ENCODE results near the gene PHACTR3.

PHACTR3 gene

DNA sequence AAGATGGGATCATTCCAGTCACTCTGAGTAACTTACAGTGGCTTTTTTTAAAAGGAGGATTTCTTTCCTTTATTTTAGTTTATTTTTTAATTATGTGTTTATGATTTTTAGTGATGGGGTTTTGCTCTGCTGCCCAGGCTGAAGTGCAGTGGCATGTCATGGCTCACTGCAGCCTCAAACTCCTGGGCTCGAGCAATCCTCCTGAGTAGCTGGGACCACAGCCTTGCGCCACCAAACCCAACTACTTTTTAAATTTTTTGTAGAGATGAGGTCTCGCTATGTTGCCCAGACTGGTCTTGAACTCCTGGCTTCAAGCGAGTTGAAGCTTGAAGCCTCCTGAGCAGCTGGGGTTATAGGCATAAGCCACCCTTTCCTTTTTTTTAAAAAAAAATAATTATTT, 31.8 kb upstream of the PHACTR3 start:
- no peak overlapping the region for H3K4me3 ChIP-seq (ENCODE audit: low read depth, low read length)
- no peak for DNase-seq (ENCODE audit: low read depth, low spot score)
- TF ChIP-seq CTCF (IDR thresholded peaks at IDR 0.05; ENCODE audit: insufficient read depth, low read length, missing control alignments), result no peak
- POLR2A ChIA-PET, result interaction anchor here (0.5 kb wide), 1 partner anchor 336 kb away, joined by 3 read pairs; no protein-coding TSS in a partner anchor
- CTCF ChIA-PET, result interaction anchor here (0.9 to 6.5 kb wide), 8 partner anchors 9 to 186 kb away, joined by 3 to 147 read pairs (median 18); partner anchors contain the start of gene PHACTR3

- ChIA-PET POLR2A (no interaction called here), CTCF (interaction anchor here (1.0 to 6.5 kb wide), 3 partner anchors 24 to 177 kb away, joined by 3 to 147 read pairs (median 6); no protein-coding TSS in a partner anchor)
- TF ChIP-seq CTCF (IDR thresholded peaks at IDR 0.05; ENCODE audit: insufficient read depth, low read length, missing control alignments), result no peak
- no peak overlapping the region for H3K4me3 ChIP-seq (ENCODE audit: low read depth, low read length)
- DNase-seq (ENCODE audit: low read depth, low spot score), result no peak
Measured at GRCh38 chr20:59573837-59574236, 30.5 kb upstream of the PHACTR3 start.

- CTCF ChIA-PET, result interaction anchor here (1.7 to 6.5 kb wide), 2 partner anchors 24 to 177 kb away, joined by 6 to 147 read pairs; no protein-coding TSS in a partner anchor
- no peak for DNase-seq (ENCODE audit: low read depth, low spot score)
- TF ChIP-seq CTCF (IDR thresholded peaks at IDR 0.05; ENCODE audit: insufficient read depth, low read length, missing control alignments), result no peak
- POLR2A ChIA-PET, result no interaction called here
- H3K4me3 ChIP-seq (ENCODE audit: low read depth, low read length), result no peak overlapping the region
Measured at GRCh38 chr20:59574308-59574707, 30.0 kb upstream of the PHACTR3 start.

DNA sequence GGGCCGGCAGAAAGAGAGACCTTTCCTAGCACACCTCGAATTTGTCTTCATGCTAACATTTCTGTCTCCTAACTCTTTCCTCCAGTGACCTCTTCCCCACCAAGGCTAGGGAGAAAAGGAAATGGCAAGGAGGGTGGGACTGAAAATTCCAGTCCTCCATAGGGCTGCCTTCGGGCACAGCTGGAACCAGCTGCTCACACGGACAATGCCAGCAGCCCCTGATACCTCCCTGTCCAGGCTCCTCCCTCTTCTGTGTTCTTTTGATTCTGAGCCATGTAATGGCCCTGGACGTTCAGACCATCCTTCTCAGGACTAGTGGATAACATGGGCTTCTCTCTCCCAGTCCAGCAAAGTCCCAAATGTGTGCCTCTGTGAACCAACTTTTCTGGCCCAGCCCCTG, 29.1 kb upstream of the PHACTR3 start:
- CTCF ChIA-PET, result interaction anchor here (6.5 kb wide), 1 partner anchor 176 kb away, joined by 147 read pairs; no protein-coding TSS in a partner anchor

DNA sequence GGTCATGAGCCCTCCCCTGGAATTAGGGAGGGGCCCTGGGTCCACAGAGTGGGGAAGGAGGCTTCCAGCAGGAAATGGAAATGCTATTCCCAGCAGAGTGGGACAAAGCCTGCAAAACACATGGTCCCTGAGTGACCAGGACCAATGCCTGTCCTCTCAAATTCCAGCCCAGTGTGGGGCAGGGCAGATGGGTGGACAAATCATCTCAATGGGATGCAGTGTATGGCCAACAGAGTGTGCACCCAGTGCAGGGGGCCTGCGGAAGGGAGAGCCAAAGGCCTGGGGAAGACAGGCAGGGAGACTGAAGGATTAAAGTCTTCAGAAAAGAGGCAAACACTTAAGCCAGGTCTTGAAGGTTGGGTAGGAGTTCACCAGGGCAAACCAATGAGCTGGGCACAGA, 28.7 kb upstream of the PHACTR3 start:
- ChIA-PET CTCF (interaction anchor here (1.1 kb wide), 1 partner anchor 176 kb away, joined by 3 read pairs; no protein-coding TSS in a partner anchor), POLR2A (no interaction called here)
- DNase-seq (ENCODE audit: low read depth, low spot score), result no peak
- no peak overlapping the region for H3K4me3 ChIP-seq (ENCODE audit: low read depth, low read length)
- no peak for TF ChIP-seq CTCF (IDR thresholded peaks at IDR 0.05; ENCODE audit: insufficient read depth, low read length, missing control alignments)

More for the DNA sequence above, 29.1 kb upstream of the PHACTR3 start:
- DNase-seq (ENCODE audit: low read depth, low spot score), result no peak
- TF ChIP-seq CTCF (IDR thresholded peaks at IDR 0.05; ENCODE audit: insufficient read depth, low read length, missing control alignments), result no peak
- no peak overlapping the region for H3K4me3 ChIP-seq (ENCODE audit: low read depth, low read length)
- POLR2A ChIA-PET, result no interaction called here

- DNase-seq (ENCODE audit: low read depth, low spot score), result no peak
- ChIA-PET POLR2A (no interaction called here), CTCF (interaction anchor here (0.9 to 1.1 kb wide), 2 partner anchors 21 to 175 kb away, joined by 3 read pairs; no protein-coding TSS in a partner anchor)
- TF ChIP-seq CTCF (IDR thresholded peaks at IDR 0.05; ENCODE audit: insufficient read depth, low read length, missing control alignments), result no peak
- no peak overlapping the region for H3K4me3 ChIP-seq (ENCODE audit: low read depth, low read length)
Measured at GRCh38 chr20:59576216-59576953, 28.0 kb upstream of the PHACTR3 start.
